Measurements from ENCODE around the gene STIM1. TPM values are rescaled to one million over a fixed set of nuclear protein-coding genes. Genes with fewer than 3 reads are reported as not detected.

Gene STIM1
- total and polyA plus RNA-seq, 10 of the 15 experiments (the other 5 are each of a cell fraction or from before 2014, with no cell fraction given), result 8.6 to 57.7 (median 29.3) TPM

- no peak for TF ChIP-seq WRNIP1 (IDR thresholded peaks at IDR 0.05; ENCODE audit: borderline replicate concordance, low read depth, low read length)
- TF ChIP-seq NKRF (conservative IDR thresholded peaks at IDR 0.05), result no peak
- no peak for TF ChIP-seq KLF5 (IDR thresholded peaks at IDR 0.05; ENCODE audit: partially characterized antibody)
- no peak for TF ChIP-seq FOXK2 (IDR thresholded peaks at IDR 0.05)
These were observed 262.6 kb downstream of the STIM1 start (continued) for GRCh38 chr11:4118107-4118506.

- Histone ChIP-seq H3K9me3 (replicated peaks; ENCODE audit: control insufficient read depth, insufficient read depth, low read length) (no peaks in the 10 kb centered on the region), H3K36me3 (ENCODE audit: control insufficient read depth in 2 of 2, insufficient read depth in 2 of 2, low read length in 1 of 2) (peaks cover 1 to 26% of the 10 kb centered on the region in 2 experiments), H3K27me3 (replicated peaks in 1 of 2; ENCODE audit: control insufficient read depth in 2 of 2, insufficient read depth in 2 of 2, low read length in 1 of 2) (no peaks in the 10 kb centered on the region), H3K4me1 (ENCODE audit: control insufficient read depth, insufficient read depth, low read length) (no peaks in the 10 kb centered on the region), H2AFZ (ENCODE audit: control insufficient read depth, low read depth, low read length) (no peak overlapping the region), H3K27ac (ENCODE audit: control insufficient read depth, insufficient read depth) (no peak overlapping the region), H3K4me3 (no peak overlapping the region), H3K4me2 (ENCODE audit: control insufficient read depth, insufficient read depth) (no peak overlapping the region), H3K9ac (ENCODE audit: control insufficient read depth, insufficient read depth, low read length) (no peak overlapping the region), H4K20me1 (ENCODE audit: control insufficient read depth, insufficient read depth) (no peaks in the 10 kb centered on the region), H3K79me2 (ENCODE audit: control insufficient read depth, insufficient read depth, low read length) (no peaks in the 10 kb centered on the region)
- 86% methylated on average over 4 of the region's 4 CpGs for WGBS (ENCODE audit: insufficient coverage, insufficient replicate concordance, low lambda C conversion rate, missing lambda C conversion rate)
- ChIA-PET CTCF (no interaction called here), POLR2A (no interaction called here), RAD21 (ENCODE audit: unreplicated experiment) (no interaction called here), SMC1A (ENCODE audit: uncharacterized antibody, unreplicated experiment) (interaction anchor here (0.6 kb wide), 1 partner anchor 428 kb away, joined by 3 read pairs; no protein-coding TSS in a partner anchor)
- intact Hi-C loops (cut with micrococcal nuclease; ENCODE audit: unreplicated experiment) (no loop called here), in situ Hi-C loops (cut with MboI) (no loop called here)
- no peak for FAIRE-seq
- no TSS peak for BruUV-seq (replicated peaks)
- no peak for DNase-seq (ENCODE audit: low read depth, low spot score)
- ATAC-seq, result no peak
- TF ChIP-seq HDAC2 (IDR thresholded peaks at IDR 0.05) (no peak), TCF7 (IDR thresholded peaks at IDR 0.05; ENCODE audit: borderline replicate concordance) (no peak), CREB1 (IDR thresholded peaks at IDR 0.05; ENCODE audit: low read depth) (no peak), IKZF1 (conservative IDR thresholded peaks at IDR 0.05) (no peak), BMI1 (IDR thresholded peaks at IDR 0.05; ENCODE audit: borderline replicate concordance) (no peak), POU2F2 (IDR thresholded peaks at IDR 0.05; ENCODE audit: borderline replicate concordance, low read depth, low read length) (no peak), SMAD1 (IDR thresholded peaks at IDR 0.05; ENCODE audit: low read depth, partially characterized antibody) (no peak), MEF2B (IDR thresholded peaks at IDR 0.05; ENCODE audit: partially characterized antibody, poor library complexity, severe bottlenecking) (no peak), NBN (IDR thresholded peaks at IDR 0.05) (no peak), POLR2AphosphoS5 (IDR thresholded peaks at IDR 0.05; ENCODE audit: low read length) (no peak), NR2F1 (conservative IDR thresholded peaks at IDR 0.05) (no peak)
- TF ChIP-seq, protein P1, sequence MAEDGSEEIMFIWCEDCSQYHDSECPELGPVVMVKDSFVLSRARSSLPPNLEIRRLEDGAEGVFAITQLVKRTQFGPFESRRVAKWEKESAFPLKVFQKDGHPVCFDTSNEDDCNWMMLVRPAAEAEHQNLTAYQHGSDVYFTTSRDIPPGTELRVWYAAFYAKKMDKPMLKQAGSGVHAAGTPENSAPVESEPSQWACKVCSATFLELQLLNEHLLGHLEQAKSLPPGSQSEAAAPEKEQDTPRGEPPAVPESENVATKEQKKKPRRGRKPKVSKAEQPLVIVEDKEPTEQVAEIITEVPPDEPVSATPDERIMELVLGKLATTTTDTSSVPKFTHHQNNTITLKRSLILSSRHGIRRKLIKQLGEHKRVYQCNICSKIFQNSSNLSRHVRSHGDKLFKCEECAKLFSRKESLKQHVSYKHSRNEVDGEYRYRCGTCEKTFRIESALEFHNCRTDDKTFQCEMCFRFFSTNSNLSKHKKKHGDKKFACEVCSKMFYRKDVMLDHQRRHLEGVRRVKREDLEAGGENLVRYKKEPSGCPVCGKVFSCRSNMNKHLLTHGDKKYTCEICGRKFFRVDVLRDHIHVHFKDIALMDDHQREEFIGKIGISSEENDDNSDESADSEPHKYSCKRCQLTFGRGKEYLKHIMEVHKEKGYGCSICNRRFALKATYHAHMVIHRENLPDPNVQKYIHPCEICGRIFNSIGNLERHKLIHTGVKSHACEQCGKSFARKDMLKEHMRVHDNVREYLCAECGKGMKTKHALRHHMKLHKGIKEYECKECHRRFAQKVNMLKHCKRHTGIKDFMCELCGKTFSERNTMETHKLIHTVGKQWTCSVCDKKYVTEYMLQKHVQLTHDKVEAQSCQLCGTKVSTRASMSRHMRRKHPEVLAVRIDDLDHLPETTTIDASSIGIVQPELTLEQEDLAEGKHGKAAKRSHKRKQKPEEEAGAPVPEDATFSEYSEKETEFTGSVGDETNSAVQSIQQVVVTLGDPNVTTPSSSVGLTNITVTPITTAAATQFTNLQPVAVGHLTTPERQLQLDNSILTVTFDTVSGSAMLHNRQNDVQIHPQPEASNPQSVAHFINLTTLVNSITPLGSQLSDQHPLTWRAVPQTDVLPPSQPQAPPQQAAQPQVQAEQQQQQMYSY (CRISPR knock-in tag; IDR thresholded peaks at IDR 0.05), result no peak
- TF ChIP-seq, protein P2, sequence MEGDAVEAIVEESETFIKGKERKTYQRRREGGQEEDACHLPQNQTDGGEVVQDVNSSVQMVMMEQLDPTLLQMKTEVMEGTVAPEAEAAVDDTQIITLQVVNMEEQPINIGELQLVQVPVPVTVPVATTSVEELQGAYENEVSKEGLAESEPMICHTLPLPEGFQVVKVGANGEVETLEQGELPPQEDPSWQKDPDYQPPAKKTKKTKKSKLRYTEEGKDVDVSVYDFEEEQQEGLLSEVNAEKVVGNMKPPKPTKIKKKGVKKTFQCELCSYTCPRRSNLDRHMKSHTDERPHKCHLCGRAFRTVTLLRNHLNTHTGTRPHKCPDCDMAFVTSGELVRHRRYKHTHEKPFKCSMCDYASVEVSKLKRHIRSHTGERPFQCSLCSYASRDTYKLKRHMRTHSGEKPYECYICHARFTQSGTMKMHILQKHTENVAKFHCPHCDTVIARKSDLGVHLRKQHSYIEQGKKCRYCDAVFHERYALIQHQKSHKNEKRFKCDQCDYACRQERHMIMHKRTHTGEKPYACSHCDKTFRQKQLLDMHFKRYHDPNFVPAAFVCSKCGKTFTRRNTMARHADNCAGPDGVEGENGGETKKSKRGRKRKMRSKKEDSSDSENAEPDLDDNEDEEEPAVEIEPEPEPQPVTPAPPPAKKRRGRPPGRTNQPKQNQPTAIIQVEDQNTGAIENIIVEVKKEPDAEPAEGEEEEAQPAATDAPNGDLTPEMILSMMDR (IDR thresholded peaks at IDR 0.05 in 2 of 3, conservative IDR thresholded peaks at IDR 0.05 in 1 of 3; ENCODE audit: control insufficient read depth in 2 of 3, extremely low read depth in 1 of 3, insufficient read depth in 1 of 3, low read depth in 3 of 3, low read length in 3 of 3), result no peak
These were observed 267.8 kb downstream of the STIM1 start for GRCh38 chr11:4123218-4123617.

All from GM12878 (cell line).